GM18499 (cell line): ENCODE results near the gene PKN2.
"Not testable (repeated sequence)": the region's sequence is repeated elsewhere in the genome, so short reads cannot be mapped to it uniquely, and the experiment has no call there.

Experiments used
- ATAC-seq: cut with Tn5 transposase; IDR thresholded peaks from one replicate; pipeline ENCODE4 v1.9.1; 2021; ENCODE audit warnings: moderate number of reproducible peaks; ENCODE audit not compliant: insufficient read depth, unreplicated experiment

Gene PKN2

DNA sequence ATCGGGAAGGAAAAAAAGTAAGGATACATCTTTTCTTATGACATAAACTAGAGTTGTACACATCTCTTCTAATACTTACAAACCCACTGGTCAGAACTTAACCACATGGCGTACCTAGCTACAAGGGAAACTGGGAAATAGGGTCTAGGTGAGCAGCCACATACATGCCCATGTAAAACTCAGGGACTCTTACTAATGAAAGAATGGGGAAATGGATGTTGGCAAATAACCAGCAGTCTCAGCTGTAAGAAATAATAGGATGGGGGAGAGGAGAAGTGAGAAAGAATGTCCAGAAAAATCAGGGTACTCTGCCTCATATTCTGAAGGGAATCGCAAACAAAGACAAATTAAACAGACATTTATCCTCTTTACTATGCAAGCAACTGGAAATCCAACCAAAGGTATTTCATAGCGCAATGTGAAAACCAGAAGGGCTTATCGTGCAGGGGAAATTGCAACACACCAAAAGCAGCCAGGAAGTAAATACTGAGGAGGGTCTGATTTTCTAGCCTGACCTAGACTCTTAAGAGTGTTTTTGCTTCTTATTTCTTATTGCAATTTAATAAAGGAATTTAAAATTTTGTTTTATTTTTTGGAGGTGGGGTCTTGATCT is 189.8 kb downstream of the PKN2 start:
- no peak for ATAC-seq

DNA sequence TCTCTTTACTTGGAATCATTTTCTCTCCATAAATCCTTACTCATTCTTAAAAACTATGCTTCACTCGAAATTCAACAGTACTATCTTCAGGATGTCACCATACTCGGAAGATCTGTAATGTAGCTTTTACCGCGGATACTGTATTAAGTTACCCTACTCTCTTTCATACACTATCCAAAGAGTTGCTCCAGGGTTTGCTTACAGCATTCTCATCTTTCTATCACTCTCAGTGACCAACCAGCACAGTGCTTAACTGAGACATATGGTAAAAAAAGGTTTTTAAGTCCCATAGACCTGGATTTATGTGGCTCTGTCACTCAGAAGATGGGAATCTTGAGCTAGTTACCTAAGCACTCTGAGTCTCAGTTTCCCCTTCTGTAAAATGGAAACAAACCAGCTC is 191.5 kb downstream of the PKN2 start:
- ATAC-seq = no peak

DNA sequence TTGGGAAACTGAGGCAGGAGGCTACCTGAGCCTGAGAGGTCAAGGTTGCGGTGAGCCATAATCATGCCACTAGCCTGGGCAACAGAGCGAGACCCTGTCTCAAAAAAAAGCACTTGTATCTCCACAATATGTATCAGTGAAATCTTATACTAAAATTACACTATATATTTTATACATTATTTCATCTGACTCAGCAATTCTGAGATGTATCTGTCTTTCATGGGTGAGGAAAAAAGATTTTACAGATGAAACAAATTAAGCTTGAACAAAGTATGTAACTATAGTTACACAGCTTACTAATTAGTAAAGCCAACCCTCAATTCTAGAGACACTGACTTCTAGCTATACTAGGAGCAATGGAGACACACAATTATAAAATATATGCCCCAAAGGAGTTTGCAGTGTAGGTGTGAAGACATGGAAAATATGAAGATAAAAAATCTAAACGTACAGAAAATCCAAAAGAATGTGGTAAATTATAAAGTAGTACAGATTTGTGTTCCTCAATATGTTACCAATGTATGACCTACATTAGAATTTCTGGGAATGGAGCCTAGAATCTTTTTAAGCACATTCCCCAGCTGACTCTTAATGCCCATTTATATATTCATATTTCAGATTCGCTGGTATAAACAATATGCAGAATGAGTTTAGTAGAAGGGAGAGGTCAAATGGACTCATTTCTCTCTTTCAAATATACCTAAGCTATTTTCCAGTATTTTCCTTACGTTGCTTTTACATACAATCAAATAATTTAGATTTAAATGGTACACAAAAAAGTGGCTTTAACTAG is 192.7 kb downstream of the PKN2 start:
- ATAC-seq = no peak

DNA sequence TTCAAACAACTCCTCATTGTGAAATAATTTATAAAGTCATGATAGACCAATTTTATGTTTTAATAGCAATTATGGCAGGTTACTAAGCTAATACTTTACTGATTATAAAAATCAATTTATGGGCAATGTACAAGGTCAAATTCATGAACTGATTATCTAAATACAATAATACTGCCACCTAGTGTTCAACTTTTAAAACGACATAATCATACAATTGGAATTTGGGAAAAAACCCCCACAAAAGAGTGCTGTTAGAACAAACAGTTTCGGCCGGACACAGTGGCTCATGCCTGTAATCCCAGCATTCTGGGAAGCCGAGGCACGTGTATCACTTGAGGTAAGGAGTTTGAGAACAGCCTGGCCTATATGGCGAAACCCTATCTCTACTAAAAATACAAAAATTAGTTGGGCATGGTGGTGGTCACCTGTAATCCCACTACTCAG is 193.3 kb downstream of the PKN2 start:
- no peak for ATAC-seq

DNA sequence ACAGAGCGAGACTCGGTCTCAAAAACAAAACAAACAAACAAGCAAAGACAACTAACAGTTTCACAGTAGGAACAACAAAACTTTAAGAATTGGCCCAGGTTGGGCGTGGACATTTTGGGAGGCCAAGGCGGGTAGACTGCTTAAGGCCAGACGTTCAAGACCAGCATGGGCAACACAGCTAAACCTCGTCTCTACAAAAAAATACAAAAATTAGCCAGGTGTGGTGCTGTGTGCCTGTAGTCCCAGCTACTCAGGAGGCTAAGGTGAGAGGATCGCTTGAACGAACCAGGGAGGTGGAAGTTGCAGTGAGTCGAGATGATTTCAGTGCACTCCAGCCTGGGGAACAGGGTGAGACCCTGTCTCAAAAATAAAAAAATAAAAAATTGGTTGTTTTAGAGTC is 193.8 kb downstream of the PKN2 start:
- ATAC-seq = no peak

DNA sequence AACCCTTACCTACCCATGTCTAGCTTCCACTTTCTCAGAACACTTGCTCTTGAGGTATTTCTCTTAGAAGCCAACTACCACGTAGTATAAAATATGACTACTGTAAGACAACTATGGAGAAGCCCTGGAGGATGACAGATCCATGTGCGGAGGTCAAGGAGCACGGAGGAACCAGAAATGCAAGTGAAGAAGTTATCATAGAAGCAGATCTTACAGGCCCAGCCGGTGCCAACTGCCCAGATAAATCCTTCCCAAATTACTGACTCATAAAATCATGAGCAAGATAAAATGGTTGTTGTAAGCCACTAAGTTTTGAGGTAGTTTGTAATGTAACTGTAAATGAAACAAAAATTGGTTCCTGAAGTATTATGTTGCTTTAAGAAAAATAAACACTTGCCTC is 194.7 kb downstream of the PKN2 start:
- no peak for ATAC-seq

DNA sequence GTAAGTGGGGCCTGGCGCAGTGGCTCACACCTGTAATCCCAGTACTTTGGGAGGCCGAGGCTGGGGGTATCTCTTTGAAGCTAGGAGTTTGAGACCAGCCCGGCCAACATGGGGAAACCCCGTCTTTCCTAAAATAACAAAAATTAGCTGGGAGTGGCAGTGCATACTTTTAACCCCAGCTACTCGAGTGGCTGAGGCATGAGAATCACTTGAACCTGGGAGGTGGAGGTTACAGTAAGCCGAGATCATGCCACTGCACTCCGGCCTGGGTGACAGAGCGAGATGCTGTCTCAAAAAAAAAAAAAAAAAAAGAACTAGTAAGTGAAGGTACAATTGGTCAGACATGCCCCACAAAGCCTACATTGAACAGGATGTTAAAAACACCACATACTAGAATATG is 196.6 kb downstream of the PKN2 start:
- not testable (repeated sequence) for ATAC-seq

DNA sequence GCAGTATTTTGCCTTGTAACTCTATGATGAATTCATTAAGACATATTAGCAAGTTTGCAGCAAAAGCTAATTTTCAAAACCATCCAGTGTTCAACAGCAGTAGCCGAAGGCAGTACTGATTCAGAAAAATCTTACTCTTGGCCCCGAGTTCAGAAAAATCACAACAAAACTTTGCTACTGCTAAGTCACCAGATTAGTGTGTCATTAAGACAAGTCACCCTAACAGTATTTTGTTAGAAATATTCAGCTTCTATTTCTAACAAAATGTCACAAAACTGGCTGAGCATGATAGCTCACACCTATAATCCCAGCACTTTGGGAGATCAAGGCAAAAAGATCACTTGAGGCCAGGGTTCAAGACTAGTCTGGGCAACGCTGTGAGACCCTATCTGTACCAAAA is 199.1 kb downstream of the PKN2 start:
- no peak for ATAC-seq
